ENCODE data around the gene MED7.

The MED7 gene

DNA sequence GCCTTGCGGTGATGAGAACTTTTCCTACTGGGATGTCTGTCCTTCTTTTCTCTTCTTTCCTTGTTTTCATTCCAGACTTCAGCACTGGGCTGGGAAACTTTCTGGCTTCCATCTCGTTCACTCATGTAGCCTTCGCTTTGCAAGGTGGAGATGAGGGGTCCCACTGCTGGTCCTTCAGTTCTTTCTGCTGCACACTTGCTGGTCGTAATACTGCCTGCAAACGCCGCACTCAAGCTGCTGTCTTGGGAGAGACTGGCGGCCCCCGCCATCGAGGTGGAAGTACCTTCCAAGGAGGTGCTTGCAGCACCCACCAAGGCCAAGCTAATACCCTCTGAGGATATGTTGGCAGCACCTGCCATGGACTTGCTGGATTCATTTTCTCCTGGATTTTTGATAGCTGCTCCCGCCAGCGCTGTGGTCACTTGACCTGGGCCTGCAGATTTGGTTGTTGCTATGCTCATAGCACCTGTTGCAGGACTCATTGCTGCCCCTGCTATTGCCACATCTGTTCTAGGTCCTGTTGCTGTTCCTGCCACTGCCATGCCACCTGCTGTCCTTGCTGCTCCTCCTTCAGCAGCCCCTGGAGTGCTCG is 20.4 kb upstream of the MED7 start:
- Histone ChIP-seq H3K36me3 (ENCODE audit: control insufficient read depth in 2 of 2, insufficient read depth in 2 of 2, low read length in 2 of 2) (no peaks in the 10 kb centered on the region), H3K27ac (ENCODE audit: low read depth in 2 of 2, low read length in 2 of 2) (no peak overlapping the region), H3K27me3 (ENCODE audit: control insufficient read depth in 2 of 2, insufficient read depth in 2 of 2, low read length in 2 of 2) (peaks cover 0 to 3% of the 10 kb centered on the region in 2 donors), H3K4me3 (ENCODE audit: low read length in 2 of 2) (no peak overlapping the region), H3K9me3 (ENCODE audit: control insufficient read depth in 2 of 2, low read length in 2 of 2) (no peaks in the 10 kb centered on the region), H3K9ac (ENCODE audit: low read depth in 1 of 2, low read length in 2 of 2) (no peak overlapping the region), H3K4me1 (ENCODE audit: control insufficient read depth in 2 of 2, insufficient read depth in 2 of 2, low read length in 2 of 2) (no peaks in the 10 kb centered on the region)

DNA sequence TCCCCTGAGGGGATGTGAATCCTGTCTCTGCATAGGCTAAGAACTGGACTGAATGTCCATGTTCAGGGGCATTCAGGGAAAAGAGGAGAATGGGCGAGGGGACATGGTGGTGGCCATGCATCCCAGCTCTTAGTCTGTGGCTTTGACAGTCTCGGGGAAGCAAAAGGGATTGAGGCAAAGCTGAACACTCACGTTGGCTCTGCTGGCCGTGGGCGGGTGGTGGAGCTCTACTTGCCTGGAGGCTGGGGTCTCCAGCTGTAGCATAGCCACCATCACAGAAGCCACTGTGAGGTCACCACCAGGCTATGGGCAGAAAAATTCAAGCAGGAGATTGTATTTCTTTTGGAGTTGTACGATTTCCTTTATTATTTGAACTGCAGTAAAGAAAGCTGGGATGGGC is 19.3 kb upstream of the MED7 start:
- Histone ChIP-seq H3K9ac (ENCODE audit: low read depth in 1 of 2, low read length in 2 of 2) (no peak overlapping the region), H3K9me3 (ENCODE audit: control insufficient read depth in 2 of 2, low read length in 2 of 2) (no peaks in the 10 kb centered on the region), H3K27me3 (ENCODE audit: control insufficient read depth in 2 of 2, insufficient read depth in 2 of 2, low read length in 2 of 2) (peaks cover 0 to 3% of the 10 kb centered on the region in 2 donors), H3K27ac (ENCODE audit: low read depth in 2 of 2, low read length in 2 of 2) (no peak overlapping the region), H3K4me1 (ENCODE audit: control insufficient read depth in 2 of 2, insufficient read depth in 2 of 2, low read length in 2 of 2) (no peaks in the 10 kb centered on the region), H3K36me3 (ENCODE audit: control insufficient read depth in 2 of 2, insufficient read depth in 2 of 2, low read length in 2 of 2) (no peaks in the 10 kb centered on the region), H3K4me3 (ENCODE audit: low read length in 2 of 2) (no peak overlapping the region)

DNA sequence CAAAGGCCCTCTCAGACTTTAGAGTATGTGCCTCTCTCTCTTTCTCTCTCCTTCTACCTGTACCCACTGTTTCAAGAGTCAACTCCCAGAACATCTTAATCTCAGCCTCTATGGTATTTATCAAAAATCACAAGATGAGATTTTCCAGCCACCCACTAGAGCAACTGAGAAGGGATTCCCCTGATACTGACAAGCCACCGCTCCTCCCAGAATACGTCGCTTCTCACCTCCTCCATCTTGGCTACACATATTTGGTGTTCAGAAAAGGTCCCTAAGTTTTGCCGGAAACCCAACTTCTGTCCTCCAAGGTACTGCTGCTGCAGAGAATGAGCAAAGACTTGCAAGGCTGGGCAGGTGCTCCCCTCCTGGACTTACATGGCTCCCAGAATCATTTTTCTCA is 17.3 kb upstream of the MED7 start:
- Histone ChIP-seq H3K4me3 (ENCODE audit: low read length in 2 of 2) (no peak overlapping the region), H3K4me1 (ENCODE audit: control insufficient read depth in 2 of 2, insufficient read depth in 2 of 2, low read length in 2 of 2) (no peaks in the 10 kb centered on the region), H3K9me3 (ENCODE audit: control insufficient read depth in 2 of 2, low read length in 2 of 2) (no peaks in the 10 kb centered on the region), H3K27me3 (ENCODE audit: control insufficient read depth in 2 of 2, insufficient read depth in 2 of 2, low read length in 2 of 2) (no peaks in the 10 kb centered on the region), H3K36me3 (ENCODE audit: control insufficient read depth in 2 of 2, insufficient read depth in 2 of 2, low read length in 2 of 2) (no peaks in the 10 kb centered on the region), H3K9ac (ENCODE audit: low read depth in 1 of 2, low read length in 2 of 2) (no peak overlapping the region), H3K27ac (ENCODE audit: low read depth in 2 of 2, low read length in 2 of 2) (no peak overlapping the region)

DNA sequence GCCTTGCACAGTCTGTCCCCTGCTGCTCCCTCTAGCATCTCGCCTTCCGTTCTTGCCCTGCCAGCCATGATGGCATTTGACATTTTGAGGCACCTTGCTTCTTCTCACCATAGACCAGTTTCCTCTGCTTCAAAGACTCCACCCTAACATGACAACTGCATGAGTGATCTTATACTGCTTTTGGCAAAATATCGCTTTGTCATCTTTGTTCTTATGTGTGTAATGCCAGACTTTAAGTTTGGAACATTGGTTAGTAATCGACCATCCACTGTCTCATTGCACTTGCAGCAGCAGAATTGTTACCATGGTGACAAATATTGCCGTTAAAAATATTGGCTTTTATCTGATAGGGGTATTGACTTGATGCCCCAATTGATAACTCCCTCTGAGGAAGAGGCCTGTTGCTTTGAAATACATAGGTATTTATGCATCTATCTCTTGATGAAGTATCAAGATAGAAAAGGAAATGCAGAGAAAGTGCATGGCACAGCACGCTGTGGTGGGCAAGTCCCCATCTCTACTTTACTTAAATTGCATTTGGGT is 16.6 kb upstream of the MED7 start:
- H3K9ac ChIP-seq (ENCODE audit: low read depth in 1 of 2, low read length in 2 of 2), result no peak overlapping the region
- no peaks in the 10 kb centered on the region for H3K36me3 ChIP-seq (ENCODE audit: control insufficient read depth in 2 of 2, insufficient read depth in 2 of 2, low read length in 2 of 2)
- no peak overlapping the region for H3K4me3 ChIP-seq (ENCODE audit: low read length in 2 of 2)
- no peaks in the 10 kb centered on the region for H3K9me3 ChIP-seq (ENCODE audit: control insufficient read depth in 2 of 2, low read length in 2 of 2)
- H3K27ac ChIP-seq (ENCODE audit: low read depth in 2 of 2, low read length in 2 of 2), result no peak overlapping the region
- H3K4me1 ChIP-seq (ENCODE audit: control insufficient read depth in 2 of 2, insufficient read depth in 2 of 2, low read length in 2 of 2), result no peaks in the 10 kb centered on the region
- H3K27me3 ChIP-seq (ENCODE audit: control insufficient read depth in 2 of 2, insufficient read depth in 2 of 2, low read length in 2 of 2), result no peaks in the 10 kb centered on the region

DNA sequence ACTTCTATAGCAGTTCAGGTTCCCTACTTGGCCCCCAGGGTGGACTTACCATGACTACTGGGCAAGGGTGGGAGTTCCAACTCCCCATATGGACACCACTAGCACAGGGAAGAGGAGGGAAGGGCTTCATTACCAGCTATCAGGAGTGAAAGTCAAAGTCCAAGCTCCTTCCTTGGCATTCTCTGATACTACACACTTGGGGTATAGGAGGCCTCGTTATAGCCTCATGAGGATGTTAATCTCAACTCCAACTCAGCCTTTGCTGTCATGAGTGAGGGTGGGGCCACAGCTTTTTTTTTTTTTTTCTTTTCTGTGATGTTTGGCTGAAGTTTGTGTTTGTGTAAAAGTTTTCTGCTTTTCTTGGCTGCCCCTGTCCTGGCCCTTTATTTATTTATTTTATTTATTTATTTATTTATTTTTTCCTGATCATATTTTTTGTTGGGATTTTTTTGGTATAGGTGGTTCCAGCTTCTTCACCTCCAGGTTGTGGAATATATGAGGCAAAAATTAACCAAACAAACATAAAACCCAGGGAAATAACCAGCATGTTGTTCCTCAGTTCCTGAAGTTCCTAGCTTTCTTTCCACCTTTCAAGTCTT is 14.7 kb upstream of the MED7 start:
- no peak overlapping the region for H3K9ac ChIP-seq (ENCODE audit: low read depth in 1 of 2, low read length in 2 of 2)
- no peaks in the 10 kb centered on the region for H3K36me3 ChIP-seq (ENCODE audit: control insufficient read depth in 2 of 2, insufficient read depth in 2 of 2, low read length in 2 of 2)
- no peaks in the 10 kb centered on the region for H3K4me1 ChIP-seq (ENCODE audit: control insufficient read depth in 2 of 2, insufficient read depth in 2 of 2, low read length in 2 of 2)
- no peaks in the 10 kb centered on the region for H3K9me3 ChIP-seq (ENCODE audit: control insufficient read depth in 2 of 2, low read length in 2 of 2)
- H3K27ac ChIP-seq (ENCODE audit: low read depth in 2 of 2, low read length in 2 of 2), result no peak overlapping the region
- H3K4me3 ChIP-seq (ENCODE audit: low read length in 2 of 2), result no peak overlapping the region
- no peaks in the 10 kb centered on the region for H3K27me3 ChIP-seq (ENCODE audit: control insufficient read depth in 2 of 2, insufficient read depth in 2 of 2, low read length in 2 of 2)

DNA sequence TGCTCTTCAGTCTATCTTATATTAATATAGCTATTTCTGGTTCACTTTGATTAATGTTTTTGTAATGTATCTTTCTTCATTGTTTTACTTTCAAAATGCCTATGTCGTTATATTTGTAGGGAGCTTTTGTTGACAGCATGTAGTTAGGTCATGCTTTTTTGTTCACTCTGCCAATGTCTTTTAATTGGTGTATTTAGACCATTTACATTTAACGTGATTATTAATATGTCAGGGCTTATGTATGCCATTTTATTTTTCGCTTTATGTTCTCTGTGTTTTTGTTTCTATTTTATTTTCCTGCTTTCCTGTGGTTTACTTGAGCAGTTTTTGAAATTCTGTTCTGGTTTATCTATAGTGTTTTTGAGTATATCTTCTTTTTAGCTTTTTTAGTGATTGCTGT is 12.6 kb upstream of the MED7 start:
- Histone ChIP-seq H3K4me1 (ENCODE audit: control insufficient read depth in 2 of 2, insufficient read depth in 2 of 2, low read length in 2 of 2) (no peaks in the 10 kb centered on the region), H3K4me3 (ENCODE audit: low read length in 2 of 2) (no peak overlapping the region), H3K27ac (ENCODE audit: low read depth in 2 of 2, low read length in 2 of 2) (no peak overlapping the region), H3K36me3 (ENCODE audit: control insufficient read depth in 2 of 2, insufficient read depth in 2 of 2, low read length in 2 of 2) (no peaks in the 10 kb centered on the region), H3K9ac (ENCODE audit: low read depth in 1 of 2, low read length in 2 of 2) (no peak overlapping the region), H3K9me3 (ENCODE audit: control insufficient read depth in 2 of 2, low read length in 2 of 2) (no peaks in the 10 kb centered on the region), H3K27me3 (ENCODE audit: control insufficient read depth in 2 of 2, insufficient read depth in 2 of 2, low read length in 2 of 2) (no peaks in the 10 kb centered on the region)

DNA sequence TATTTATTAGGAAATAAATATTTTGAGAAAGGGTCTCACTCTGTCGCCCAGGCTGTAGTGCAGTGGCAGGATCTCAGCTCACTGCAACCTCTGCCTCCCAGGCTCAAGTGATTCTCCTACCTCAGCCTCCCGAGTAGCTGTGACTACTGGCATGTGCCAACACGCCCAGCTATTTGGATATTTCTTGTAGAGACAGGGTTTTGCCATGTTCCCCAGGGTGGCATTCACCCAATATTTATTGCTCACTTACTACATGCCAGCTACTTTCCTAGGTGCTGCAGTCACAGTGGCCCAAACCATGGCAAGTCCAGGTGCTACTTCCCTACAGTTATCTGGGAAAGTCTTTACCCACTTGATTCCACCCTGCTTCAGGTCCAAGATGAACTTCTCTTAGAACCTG is 8.3 kb upstream of the MED7 start:
- Histone ChIP-seq H3K27me3 (ENCODE audit: control insufficient read depth in 2 of 2, insufficient read depth in 2 of 2, low read length in 2 of 2) (no peaks in the 10 kb centered on the region), H3K9ac (ENCODE audit: low read depth in 1 of 2, low read length in 2 of 2) (no peak overlapping the region), H3K27ac (ENCODE audit: low read depth in 2 of 2, low read length in 2 of 2) (no peak overlapping the region), H3K9me3 (ENCODE audit: control insufficient read depth in 2 of 2, low read length in 2 of 2) (no peaks in the 10 kb centered on the region), H3K4me1 (ENCODE audit: control insufficient read depth in 2 of 2, insufficient read depth in 2 of 2, low read length in 2 of 2) (no peaks in the 10 kb centered on the region), H3K4me3 (ENCODE audit: low read length in 2 of 2) (no peak overlapping the region), H3K36me3 (ENCODE audit: control insufficient read depth in 2 of 2, insufficient read depth in 2 of 2, low read length in 2 of 2) (no peaks in the 10 kb centered on the region)

DNA sequence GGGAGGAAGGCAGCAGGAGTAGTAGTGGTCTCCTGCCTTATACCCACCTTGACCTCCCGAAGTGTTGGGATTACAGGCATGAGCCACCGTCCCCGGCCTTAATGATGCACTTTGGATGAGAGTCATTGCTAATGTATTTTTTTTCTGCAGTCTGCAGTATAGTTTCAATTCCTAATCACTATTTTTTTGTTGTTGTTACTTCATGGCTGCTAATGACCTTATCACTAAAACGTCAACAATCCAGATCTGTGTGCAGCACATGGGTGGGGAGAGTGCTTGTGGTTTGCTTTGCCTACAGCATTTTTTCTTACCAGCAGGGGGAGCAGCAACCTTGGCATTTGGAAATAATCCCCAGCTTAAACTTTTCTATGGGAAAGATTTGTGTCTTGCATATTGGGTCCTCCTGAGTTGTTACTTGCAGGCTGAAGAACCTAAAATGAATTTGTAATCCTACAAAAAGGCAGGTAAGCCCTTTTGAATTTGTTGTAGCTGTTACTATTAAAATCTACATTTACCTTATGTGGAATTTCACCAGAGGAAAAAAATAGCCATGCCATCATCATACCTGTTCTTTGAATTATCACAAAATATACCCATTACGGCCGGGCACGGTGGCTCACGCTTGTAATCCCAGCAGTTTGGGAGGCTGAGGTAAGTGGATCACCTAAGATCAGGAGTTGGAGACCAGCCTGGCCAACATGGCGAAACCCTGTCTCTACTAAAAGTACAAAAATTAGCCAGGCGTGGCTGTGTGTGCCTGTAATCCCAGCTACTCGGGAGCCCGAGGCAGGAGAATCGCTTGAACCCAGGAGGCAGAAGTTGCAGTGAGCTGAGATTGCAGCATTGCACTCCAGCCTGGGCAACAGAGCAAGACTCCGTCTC is 6.3 kb upstream of the MED7 start:
- H3K27me3 ChIP-seq (ENCODE audit: control insufficient read depth in 2 of 2, insufficient read depth in 2 of 2, low read length in 2 of 2), result no peaks in the 10 kb centered on the region
- no peaks in the 10 kb centered on the region for H3K36me3 ChIP-seq (ENCODE audit: control insufficient read depth in 2 of 2, insufficient read depth in 2 of 2, low read length in 2 of 2)
- H3K27ac ChIP-seq (ENCODE audit: low read depth in 2 of 2, low read length in 2 of 2), result no peak overlapping the region
- H3K9ac ChIP-seq (ENCODE audit: low read depth in 1 of 2, low read length in 2 of 2), result no peak overlapping the region
- no peak overlapping the region for H3K4me3 ChIP-seq (ENCODE audit: low read length in 2 of 2)
- H3K9me3 ChIP-seq (ENCODE audit: control insufficient read depth in 2 of 2, low read length in 2 of 2), result no peaks in the 10 kb centered on the region
- H3K4me1 ChIP-seq (ENCODE audit: control insufficient read depth in 2 of 2, insufficient read depth in 2 of 2, low read length in 2 of 2), result no peaks in the 10 kb centered on the region

DNA sequence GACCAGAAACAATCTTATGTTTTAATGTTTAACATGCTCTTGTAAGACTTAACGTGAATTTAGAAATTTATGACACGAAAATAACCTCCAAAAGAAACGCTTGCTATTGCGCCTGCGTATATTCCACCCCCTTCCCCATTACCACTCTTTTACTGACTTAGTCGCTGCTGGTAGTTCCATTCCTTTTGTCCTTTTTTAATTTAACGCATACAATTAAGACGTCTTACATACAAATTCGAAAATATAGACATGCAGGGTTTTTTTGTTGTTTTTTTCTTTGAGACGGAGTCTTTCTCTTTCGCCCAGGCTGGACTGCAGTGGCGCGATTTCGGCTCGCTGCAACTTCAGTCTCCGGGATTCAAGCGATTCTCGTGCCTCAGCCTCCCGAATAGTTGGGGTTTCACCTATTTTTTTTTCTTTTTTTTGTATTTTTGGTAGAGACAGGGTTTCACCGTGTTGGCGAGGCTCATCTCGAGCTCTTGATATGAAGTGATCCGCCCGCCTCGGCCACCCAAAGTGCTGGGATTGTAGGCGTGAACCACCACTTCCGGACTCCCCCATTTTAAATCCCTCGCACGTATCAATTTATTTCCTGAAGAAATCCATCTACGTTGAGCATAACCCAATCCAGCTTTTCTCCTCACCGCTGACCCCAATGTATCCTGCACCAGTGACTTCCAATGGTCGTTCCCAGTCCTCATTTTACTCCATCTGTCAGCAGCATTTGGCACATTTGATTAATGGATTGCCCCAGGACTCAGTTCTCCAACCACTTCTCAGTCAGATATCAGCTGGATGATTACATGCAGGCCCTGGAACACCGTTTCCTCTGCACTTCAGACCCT is 684 bp upstream of the MED7 start:
- H3K27ac ChIP-seq (ENCODE audit: low read depth in 2 of 2, low read length in 2 of 2), result peak overlapping the region; percentile 81 to 89
- peak overlapping the region; percentile 74 to 91 for H3K9ac ChIP-seq (ENCODE audit: low read depth in 1 of 2, low read length in 2 of 2)
- H3K4me3 ChIP-seq (ENCODE audit: low read length in 2 of 2), result peak overlapping the region; percentile 92 to 94

More for the DNA sequence above, 684 bp upstream of the MED7 start:
- H3K9me3 ChIP-seq (ENCODE audit: control insufficient read depth in 2 of 2, low read length in 2 of 2), result no peaks in the 10 kb centered on the region
- peaks cover 8 to 10% of the 10 kb centered on the region in 2 donors for H3K36me3 ChIP-seq (ENCODE audit: control insufficient read depth in 2 of 2, insufficient read depth in 2 of 2, low read length in 2 of 2)
- no peaks in the 10 kb centered on the region for H3K27me3 ChIP-seq (ENCODE audit: control insufficient read depth in 2 of 2, insufficient read depth in 2 of 2, low read length in 2 of 2)
- peaks cover 0 to 6% of the 10 kb centered on the region in 2 donors for H3K4me1 ChIP-seq (ENCODE audit: control insufficient read depth in 2 of 2, insufficient read depth in 2 of 2, low read length in 2 of 2)

Measured in mucosa of rectum (tissue), 2 donors.